ENCODE measurements around the gene MBOAT1. TPM values are rescaled to one million over a fixed set of nuclear protein-coding genes. Genes with fewer than 3 reads are reported as not detected.

MBOAT1 gene
- polyA plus RNA-seq (2011; rRNA removed) (2.7 and 3.0 TPM in 2 replicates), polyA minus RNA-seq (2011; rRNA and poly(A)+ RNA removed) (5.2 and 7.4 TPM in 2 replicates)

- peak within 1 kb of the TSS; percentile 97 for H3K4me3 ChIP-seq (ENCODE audit: low read depth, low read length)
- H3K27me3 ChIP-seq (ENCODE audit: control insufficient read depth, insufficient read depth, low read length): no peaks in the 10 kb centered on the region
- DNase-seq (ENCODE audit: low read depth): peak; percentile 68
- ChIA-PET CTCF (interaction anchor here (1.2 to 2.8 kb wide), 4 partner anchors 32 to 1616 kb away, joined by 3 to 11 read pairs (median 4); no protein-coding TSS in a partner anchor), POLR2A (no interaction called here)
- no peaks in the 10 kb centered on the region for H3K36me3 ChIP-seq (ENCODE audit: control insufficient read depth, insufficient read depth, low read length)
- TF ChIP-seq, protein P1, sequence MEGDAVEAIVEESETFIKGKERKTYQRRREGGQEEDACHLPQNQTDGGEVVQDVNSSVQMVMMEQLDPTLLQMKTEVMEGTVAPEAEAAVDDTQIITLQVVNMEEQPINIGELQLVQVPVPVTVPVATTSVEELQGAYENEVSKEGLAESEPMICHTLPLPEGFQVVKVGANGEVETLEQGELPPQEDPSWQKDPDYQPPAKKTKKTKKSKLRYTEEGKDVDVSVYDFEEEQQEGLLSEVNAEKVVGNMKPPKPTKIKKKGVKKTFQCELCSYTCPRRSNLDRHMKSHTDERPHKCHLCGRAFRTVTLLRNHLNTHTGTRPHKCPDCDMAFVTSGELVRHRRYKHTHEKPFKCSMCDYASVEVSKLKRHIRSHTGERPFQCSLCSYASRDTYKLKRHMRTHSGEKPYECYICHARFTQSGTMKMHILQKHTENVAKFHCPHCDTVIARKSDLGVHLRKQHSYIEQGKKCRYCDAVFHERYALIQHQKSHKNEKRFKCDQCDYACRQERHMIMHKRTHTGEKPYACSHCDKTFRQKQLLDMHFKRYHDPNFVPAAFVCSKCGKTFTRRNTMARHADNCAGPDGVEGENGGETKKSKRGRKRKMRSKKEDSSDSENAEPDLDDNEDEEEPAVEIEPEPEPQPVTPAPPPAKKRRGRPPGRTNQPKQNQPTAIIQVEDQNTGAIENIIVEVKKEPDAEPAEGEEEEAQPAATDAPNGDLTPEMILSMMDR (IDR thresholded peaks at IDR 0.05; ENCODE audit: insufficient read depth, low read depth, low read length): peak; percentile 34
Measured at GRCh38 chr6:20212392-20213111, at the start of gene MBOAT1. TSS of gene MBOAT1 (minus strand) at chr6:20212469. CDS start at chr6:20212234, 235 bp downstream.

DNA sequence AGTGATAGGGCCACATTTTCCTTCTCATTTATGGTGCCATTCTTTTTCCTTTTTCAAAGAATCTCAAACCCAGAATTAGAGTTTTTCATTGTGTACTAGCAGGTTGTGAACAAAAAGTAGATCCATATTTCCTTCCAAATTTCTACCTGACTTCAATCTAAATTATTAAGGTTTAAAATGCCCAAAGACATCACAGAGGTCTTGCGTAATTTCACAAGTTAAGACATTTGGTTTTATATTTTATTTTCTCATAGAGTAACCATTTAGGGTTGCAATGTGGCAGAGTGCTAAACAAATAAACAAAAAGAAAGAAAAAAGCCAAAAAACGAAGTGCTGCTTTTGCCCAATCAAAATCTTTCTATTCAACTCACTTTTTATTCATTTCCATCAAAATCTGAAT, 49.4 kb upstream of the MBOAT1 start:
- POLR2A ChIA-PET: no interaction called here
- CTCF ChIA-PET: no interaction called here
- Histone ChIP-seq H3K27me3 (ENCODE audit: control insufficient read depth, insufficient read depth, low read length) (no peaks in the 10 kb centered on the region), H3K36me3 (ENCODE audit: control insufficient read depth, insufficient read depth, low read length) (no peaks in the 10 kb centered on the region), H3K4me3 (ENCODE audit: low read depth, low read length) (no peak overlapping the region)
- TF ChIP-seq, protein P1 (IDR thresholded peaks at IDR 0.05; ENCODE audit: insufficient read depth, low read depth, low read length): no peak
- DNase-seq (ENCODE audit: low read depth): no peak

- H3K27me3 ChIP-seq (ENCODE audit: control insufficient read depth, insufficient read depth, low read length): no peaks in the 10 kb centered on the region
- ChIA-PET CTCF (interaction anchor here (1.4 kb wide), 1 partner anchor 30 kb away, joined by 3 read pairs; no protein-coding TSS in a partner anchor), POLR2A (no interaction called here)
- no peak for DNase-seq (ENCODE audit: low read depth)
- TF ChIP-seq, protein P1 (IDR thresholded peaks at IDR 0.05; ENCODE audit: insufficient read depth, low read depth, low read length): no peak
- H3K4me3 ChIP-seq (ENCODE audit: low read depth, low read length): no peak overlapping the region
- no peaks in the 10 kb centered on the region for H3K36me3 ChIP-seq (ENCODE audit: control insufficient read depth, insufficient read depth, low read length)
Measured at GRCh38 chr6:20260360-20260759, 48.1 kb upstream of the MBOAT1 start.

DNA sequence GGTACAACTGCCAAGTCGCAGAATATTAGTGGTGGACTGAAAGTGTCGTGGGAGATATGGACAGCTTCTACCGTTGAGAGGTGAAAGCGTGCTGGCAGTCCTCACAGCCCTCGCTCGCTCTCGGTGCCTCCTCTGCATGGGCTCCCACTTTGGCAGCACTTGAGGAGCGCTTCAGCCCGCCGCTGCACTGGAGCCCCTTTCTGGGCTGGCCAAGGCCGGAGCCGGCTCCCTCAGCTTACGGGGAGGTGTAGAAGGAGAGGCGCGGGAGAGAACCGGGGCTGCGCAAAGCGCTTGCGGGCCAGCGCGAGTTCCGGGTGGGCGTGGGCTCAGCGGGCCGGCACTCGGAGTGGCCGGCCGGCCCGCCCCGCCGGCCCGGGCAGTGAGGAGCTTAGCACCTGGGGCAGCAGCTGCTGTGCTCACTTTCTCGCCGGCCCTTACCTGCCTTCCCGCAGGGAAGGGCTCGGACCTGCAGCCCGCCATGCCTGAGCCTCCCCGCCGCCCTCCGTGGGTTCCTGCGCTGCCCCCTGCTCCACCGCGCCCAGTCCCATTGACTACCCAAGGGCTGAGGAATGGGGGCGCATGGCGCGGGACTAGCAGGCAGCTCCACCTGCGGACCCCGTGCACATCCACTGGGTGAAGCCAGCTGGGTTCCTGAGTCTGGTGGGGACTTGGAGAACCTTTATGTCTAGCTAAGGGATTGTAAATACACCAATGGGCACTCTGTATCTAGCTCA, 47.2 kb upstream of the MBOAT1 start:
- POLR2A ChIA-PET: no interaction called here
- TF ChIP-seq, protein P1 (IDR thresholded peaks at IDR 0.05; ENCODE audit: insufficient read depth, low read depth, low read length): no peak
- no peaks in the 10 kb centered on the region for H3K36me3 ChIP-seq (ENCODE audit: control insufficient read depth, insufficient read depth, low read length)
- H3K27me3 ChIP-seq (ENCODE audit: control insufficient read depth, insufficient read depth, low read length): no peaks in the 10 kb centered on the region
- no peak for DNase-seq (ENCODE audit: low read depth)
- CTCF ChIA-PET: interaction anchor here (1.4 kb wide), 1 partner anchor 31 kb away, joined by 3 read pairs; no protein-coding TSS in a partner anchor
- H3K4me3 ChIP-seq (ENCODE audit: low read depth, low read length): no peak overlapping the region

DNA sequence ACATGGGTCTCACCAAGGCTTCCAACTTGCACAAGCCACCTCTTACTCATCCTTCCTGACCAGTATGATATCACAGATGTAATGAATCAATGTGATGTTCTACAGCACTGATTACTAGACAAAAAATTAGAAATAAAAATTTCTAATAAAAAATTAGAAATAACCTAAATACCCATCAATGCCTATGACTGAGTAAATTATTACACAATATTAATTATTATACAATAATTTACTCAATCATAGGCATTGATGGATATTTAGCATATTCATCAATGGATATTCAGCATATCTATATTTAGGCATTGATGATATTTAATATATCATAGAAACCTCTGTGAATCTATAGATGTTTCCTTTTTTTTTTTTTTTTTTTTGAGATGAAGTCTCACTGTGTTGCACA, 43.2 kb upstream of the MBOAT1 start:
- ChIA-PET CTCF (no interaction called here), POLR2A (no interaction called here)
- TF ChIP-seq, protein P1 (IDR thresholded peaks at IDR 0.05; ENCODE audit: insufficient read depth, low read depth, low read length): no peak
- no peak overlapping the region for H3K4me3 ChIP-seq (ENCODE audit: low read depth, low read length)
- no peaks in the 10 kb centered on the region for H3K36me3 ChIP-seq (ENCODE audit: control insufficient read depth, insufficient read depth, low read length)
- H3K27me3 ChIP-seq (ENCODE audit: control insufficient read depth, insufficient read depth, low read length): no peaks in the 10 kb centered on the region; the same call in 1 of the 2 replicates
- no peak for DNase-seq (ENCODE audit: low read depth)

Data from BJ (cell line).